Fibroblast of lung (primary cell): Measurements from ENCODE around the gene CYP27B1.

Experiments
- CTCF ChIP-seq, 2 donors: IDR thresholded peaks in 1 of 2; conservative IDR thresholded peaks in 1 of 2; 1 replicate in 1 of 2; 2 replicates in 1 of 2; pipeline ENCODE4 v1.5.1; 2011 to 2012; ENCODE audit warnings: low read length in 2 of 2, control low read depth in 1 of 2, inconsistent platforms in 1 of 2, low read depth in 1 of 2, mild to moderate bottlenecking in 1 of 2
- EZH2 ChIP-seq: IDR thresholded peaks from 2 replicates; pipeline ENCODE4 v1.5.1; 2012; ENCODE audit warnings: low read length, control low read depth, mild to moderate bottlenecking; ENCODE audit errors: missing control alignments

- TF ChIP-seq CTCF (conservative IDR thresholded peaks at IDR 0.05 in 1 of 2, IDR thresholded peaks at IDR 0.05 in 1 of 2; ENCODE audit: low read depth in 1 of 2, low read length in 2 of 2) (peak; percentile 18 to 43), EZH2 (no peak)
Measured at GRCh38 chr12:57759360-57759980, 7.4 kb downstream of the CYP27B1 start.
